Keratinocyte (primary cell): ENCODE data around the gene FAAP20.

ENCODE experiments used
- EZH2 ChIP-seq: IDR thresholded peaks from one replicate; pipeline ENCODE4 v1.6.1; 2012; ENCODE audit warnings: inconsistent platforms, mild to moderate bottlenecking, low read length, moderate library complexity
- TF ChIP-seq, protein P1 (sequence below), 3 experiments: IDR thresholded peaks in 1 of 3; conservative IDR thresholded peaks in 1 of 3; optimal IDR thresholded peaks in 1 of 3; 2 replicates in 2 of 3; 3 replicates in 1 of 3; pipeline versions ENCODE3 to v1.5.1; 2011; ENCODE audit warnings: low read length in 3 of 3, mild to moderate bottlenecking in 3 of 3, moderate library complexity in 2 of 3, control low read depth in 1 of 3, inconsistent platforms in 1 of 3; ENCODE audit not compliant: insufficient read depth in 2 of 3; ENCODE audit errors: extremely low read depth in 1 of 3

GRCh38 chr1:2213576-2214505 is 19.3 kb upstream of the FAAP20 start:
- TF ChIP-seq, protein P1, sequence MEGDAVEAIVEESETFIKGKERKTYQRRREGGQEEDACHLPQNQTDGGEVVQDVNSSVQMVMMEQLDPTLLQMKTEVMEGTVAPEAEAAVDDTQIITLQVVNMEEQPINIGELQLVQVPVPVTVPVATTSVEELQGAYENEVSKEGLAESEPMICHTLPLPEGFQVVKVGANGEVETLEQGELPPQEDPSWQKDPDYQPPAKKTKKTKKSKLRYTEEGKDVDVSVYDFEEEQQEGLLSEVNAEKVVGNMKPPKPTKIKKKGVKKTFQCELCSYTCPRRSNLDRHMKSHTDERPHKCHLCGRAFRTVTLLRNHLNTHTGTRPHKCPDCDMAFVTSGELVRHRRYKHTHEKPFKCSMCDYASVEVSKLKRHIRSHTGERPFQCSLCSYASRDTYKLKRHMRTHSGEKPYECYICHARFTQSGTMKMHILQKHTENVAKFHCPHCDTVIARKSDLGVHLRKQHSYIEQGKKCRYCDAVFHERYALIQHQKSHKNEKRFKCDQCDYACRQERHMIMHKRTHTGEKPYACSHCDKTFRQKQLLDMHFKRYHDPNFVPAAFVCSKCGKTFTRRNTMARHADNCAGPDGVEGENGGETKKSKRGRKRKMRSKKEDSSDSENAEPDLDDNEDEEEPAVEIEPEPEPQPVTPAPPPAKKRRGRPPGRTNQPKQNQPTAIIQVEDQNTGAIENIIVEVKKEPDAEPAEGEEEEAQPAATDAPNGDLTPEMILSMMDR (optimal IDR thresholded peaks at IDR 0.05 in 1 of 3, IDR thresholded peaks at IDR 0.05 in 1 of 3, conservative IDR thresholded peaks at IDR 0.05 in 1 of 3; ENCODE audit: extremely low read depth in 1 of 3, insufficient read depth in 2 of 3, low read length in 3 of 3): no peak
- no peak for TF ChIP-seq EZH2
